ENCODE results near the gene CST9.

DNA sequence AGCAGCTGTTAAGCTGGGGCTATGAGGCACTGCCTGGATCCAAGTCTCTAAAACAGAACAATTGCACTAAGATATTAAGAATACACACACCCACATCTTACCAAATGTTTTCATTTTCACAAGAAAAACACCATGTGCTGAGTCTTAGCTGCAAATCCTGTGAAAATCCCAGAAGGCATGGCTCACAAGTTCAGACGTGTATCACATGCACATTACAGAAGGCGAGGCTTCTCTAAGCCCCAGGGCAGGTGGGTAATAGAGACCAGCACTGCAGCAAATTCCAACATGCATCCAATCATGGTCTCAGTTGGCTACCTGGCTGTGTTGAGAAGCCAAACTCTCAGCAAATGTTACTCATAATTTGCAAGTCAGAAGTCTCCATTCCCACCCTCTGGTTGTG lies 48.3 kb upstream of the CST9 start:
- TF ChIP-seq, protein P1, sequence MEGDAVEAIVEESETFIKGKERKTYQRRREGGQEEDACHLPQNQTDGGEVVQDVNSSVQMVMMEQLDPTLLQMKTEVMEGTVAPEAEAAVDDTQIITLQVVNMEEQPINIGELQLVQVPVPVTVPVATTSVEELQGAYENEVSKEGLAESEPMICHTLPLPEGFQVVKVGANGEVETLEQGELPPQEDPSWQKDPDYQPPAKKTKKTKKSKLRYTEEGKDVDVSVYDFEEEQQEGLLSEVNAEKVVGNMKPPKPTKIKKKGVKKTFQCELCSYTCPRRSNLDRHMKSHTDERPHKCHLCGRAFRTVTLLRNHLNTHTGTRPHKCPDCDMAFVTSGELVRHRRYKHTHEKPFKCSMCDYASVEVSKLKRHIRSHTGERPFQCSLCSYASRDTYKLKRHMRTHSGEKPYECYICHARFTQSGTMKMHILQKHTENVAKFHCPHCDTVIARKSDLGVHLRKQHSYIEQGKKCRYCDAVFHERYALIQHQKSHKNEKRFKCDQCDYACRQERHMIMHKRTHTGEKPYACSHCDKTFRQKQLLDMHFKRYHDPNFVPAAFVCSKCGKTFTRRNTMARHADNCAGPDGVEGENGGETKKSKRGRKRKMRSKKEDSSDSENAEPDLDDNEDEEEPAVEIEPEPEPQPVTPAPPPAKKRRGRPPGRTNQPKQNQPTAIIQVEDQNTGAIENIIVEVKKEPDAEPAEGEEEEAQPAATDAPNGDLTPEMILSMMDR (CRISPR knock-in tag; IDR thresholded peaks at IDR 0.05) = no peak
- TF ChIP-seq FOXC1 (CRISPR knock-in tag; IDR thresholded peaks at IDR 0.05; ENCODE audit: borderline replicate concordance) = no peak
- no peak for TF ChIP-seq MEF2D (CRISPR knock-in tag; IDR thresholded peaks at IDR 0.05)
- TF ChIP-seq YY1 (IDR thresholded peaks at IDR 0.05; ENCODE audit: insufficient read depth, insufficient replicate concordance, low read depth, low read length) = no peak
- no peak for TF ChIP-seq CBX5 (CRISPR knock-in tag; IDR thresholded peaks at IDR 0.05; ENCODE audit: borderline replicate concordance)
- TF ChIP-seq EP300 (IDR thresholded peaks at IDR 0.05; ENCODE audit: low read depth in 2 of 2, low read length in 2 of 2) = no peak
- no peak for TF ChIP-seq EP300 (CRISPR knock-in tag; IDR thresholded peaks at IDR 0.05; ENCODE audit: borderline replicate concordance)
- TF ChIP-seq RBM39 (IDR thresholded peaks at IDR 0.05; ENCODE audit: low read depth, low read length, poor library complexity, severe bottlenecking) = no peak
- TF ChIP-seq JUND (CRISPR knock-in tag; IDR thresholded peaks at IDR 0.05) = no peak
- TF ChIP-seq, protein P2, sequence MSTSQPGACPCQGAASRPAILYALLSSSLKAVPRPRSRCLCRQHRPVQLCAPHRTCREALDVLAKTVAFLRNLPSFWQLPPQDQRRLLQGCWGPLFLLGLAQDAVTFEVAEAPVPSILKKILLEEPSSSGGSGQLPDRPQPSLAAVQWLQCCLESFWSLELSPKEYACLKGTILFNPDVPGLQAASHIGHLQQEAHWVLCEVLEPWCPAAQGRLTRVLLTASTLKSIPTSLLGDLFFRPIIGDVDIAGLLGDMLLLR (CRISPR knock-in tag; IDR thresholded peaks at IDR 0.05) = no peak
- TF ChIP-seq NCOA2 (CRISPR knock-in tag; IDR thresholded peaks at IDR 0.05) = no peak
- no peak for TF ChIP-seq NONO (IDR thresholded peaks at IDR 0.05)
- no peak for TF ChIP-seq NONO (CRISPR knock-in tag; conservative IDR thresholded peaks at IDR 0.05)
- TF ChIP-seq EZH2 (conservative IDR thresholded peaks at IDR 0.05; ENCODE audit: low read depth, low read length) = no peak
- no peak for TF ChIP-seq MYNN (CRISPR knock-in tag; IDR thresholded peaks at IDR 0.05; ENCODE audit: low read depth)

All from HepG2 (cell line).